A673 (cell line): ENCODE measurements around the gene TTC34. TPM values are rescaled to one million over a fixed set of nuclear protein-coding genes. Genes with fewer than 3 reads are reported as not detected.

Source experiments
- BruUV-seq: library from RNA; stranded (reverse); fragments of 400-500 nt; replicated peaks from 2 replicates; lab custom pipeline; 2021; lab: Mats Ljungman, UMichigan
- CTCF ChIA-PET: fragments of 300-600 bp; sonication (Branson Sonifier 250); formaldehyde crosslinking; loops from one replicate; lab custom pipeline; 2022; ENCODE audit warnings: antibody characterized with exemption; lab: Charles Lee
- POLR2A ChIA-PET: fragments of 300-600 bp; sonication (Branson Sonifier 250); formaldehyde crosslinking; loops from one replicate; lab custom pipeline; 2022; ENCODE audit warnings: antibody characterized with exemption; ENCODE audit not compliant: low non-redundant PET; lab: Charles Lee
- DNase-seq: peaks from one replicate; pipeline ENCODE4 v3.0.0-alpha.2; 2015; ENCODE audit warnings: low spot score
- H3K27ac ChIP-seq: fragments of 200-600 bp; sonication (generic); 2 replicates; pipeline ENCODE4 v1.5.1; 2016; ENCODE audit warnings: mixed run types, low read depth, mild to moderate bottlenecking, mixed read lengths, antibody characterized with exemption, low read length; ENCODE audit not compliant: poor library complexity, severe bottlenecking
- H3K27me3 ChIP-seq: fragments of 200-600 bp; sonication (generic); replicated peaks from 2 replicates; pipeline ENCODE4 v1.6.1; 2017; ENCODE audit warnings: mixed run types, low read depth, mild to moderate bottlenecking, mixed read lengths, antibody characterized with exemption, low read length; ENCODE audit not compliant: insufficient read depth, poor library complexity
- H3K36me3 ChIP-seq: fragments of 200-600 bp; sonication (generic); 2 replicates; pipeline ENCODE4 v1.6.1; 2016; ENCODE audit warnings: mixed run types, mild to moderate bottlenecking, mixed read lengths, antibody characterized with exemption, low read length; ENCODE audit not compliant: insufficient read depth, poor library complexity, severe bottlenecking
- H3K4me1 ChIP-seq: fragments of 200-600 bp; sonication (generic); 2 replicates; pipeline ENCODE4 v1.6.1; 2017; ENCODE audit warnings: mixed run types, mild to moderate bottlenecking, mixed read lengths, antibody characterized with exemption, low read length; ENCODE audit not compliant: insufficient read depth, poor library complexity, severe bottlenecking
- H3K4me3 ChIP-seq: fragments of 200-600 bp; sonication (generic); 2 replicates; pipeline ENCODE4 v1.5.1; 2016; ENCODE audit warnings: low read depth, mixed run types, mild to moderate bottlenecking, mixed read lengths, low read length; ENCODE audit not compliant: poor library complexity, severe bottlenecking
- H3K9me3 ChIP-seq: fragments of 200-600 bp; sonication (generic); 2 replicates; pipeline ENCODE4 v1.6.1; 2016; ENCODE audit warnings: mixed run types, low read depth, mild to moderate bottlenecking, mixed read lengths, antibody characterized with exemption, low read length; ENCODE audit not compliant: poor library complexity, severe bottlenecking
- EZH2 ChIP-seq: fragments of 200-600 bp; sonication (generic); IDR thresholded peaks from 2 replicates; pipeline ENCODE4 v1.6.1; 2017; ENCODE audit warnings: borderline replicate concordance, low read depth, mild to moderate bottlenecking, mixed read lengths, antibody characterized with exemption, low read length; ENCODE audit not compliant: poor library complexity, severe bottlenecking
- intact Hi-C: fragments of 100-400 bp; cut with micrococcal nuclease; formaldehyde crosslinking; loops from one replicate; pipeline ENCODE4 v1.10.0; 2022; ENCODE audit not compliant: unreplicated experiment
- total RNA-seq: library from RNA; stranded (reverse); gene quantifications from 2 replicates; pipeline ENCODE4 v1.2.3, GENCODE V29; 2021
- TF ChIP-seq, protein P1 (sequence below): fragments of 300-800, 200-600 bp; sonication (generic); conservative IDR thresholded peaks from 2 replicates; pipeline ENCODE4 v1.5.1; 2017; ENCODE audit warnings: low read depth, mild to moderate bottlenecking, antibody characterized with exemption, low read length, moderate library complexity, mixed read lengths

TTC34 gene
- total RNA-seq, 1 experiment from 2014 or later = 0.84 TPM

GRCh38 chr1:2837823-2838222 lies 36.3 kb upstream of the TTC34 start:
- no peak for DNase-seq
- CTCF ChIA-PET = no interaction called here
- Histone ChIP-seq H3K4me1 (no peaks in the 10 kb centered on the region), H3K4me3 (no peak overlapping the region), H3K27ac (no peak overlapping the region), H3K27me3 (peaks cover 34% of the 10 kb centered on the region), H3K36me3 (no peaks in the 10 kb centered on the region), H3K9me3 (no peaks in the 10 kb centered on the region)
- BruUV-seq = no TSS peak
- TF ChIP-seq EZH2 = no peak
- TF ChIP-seq, protein P1, sequence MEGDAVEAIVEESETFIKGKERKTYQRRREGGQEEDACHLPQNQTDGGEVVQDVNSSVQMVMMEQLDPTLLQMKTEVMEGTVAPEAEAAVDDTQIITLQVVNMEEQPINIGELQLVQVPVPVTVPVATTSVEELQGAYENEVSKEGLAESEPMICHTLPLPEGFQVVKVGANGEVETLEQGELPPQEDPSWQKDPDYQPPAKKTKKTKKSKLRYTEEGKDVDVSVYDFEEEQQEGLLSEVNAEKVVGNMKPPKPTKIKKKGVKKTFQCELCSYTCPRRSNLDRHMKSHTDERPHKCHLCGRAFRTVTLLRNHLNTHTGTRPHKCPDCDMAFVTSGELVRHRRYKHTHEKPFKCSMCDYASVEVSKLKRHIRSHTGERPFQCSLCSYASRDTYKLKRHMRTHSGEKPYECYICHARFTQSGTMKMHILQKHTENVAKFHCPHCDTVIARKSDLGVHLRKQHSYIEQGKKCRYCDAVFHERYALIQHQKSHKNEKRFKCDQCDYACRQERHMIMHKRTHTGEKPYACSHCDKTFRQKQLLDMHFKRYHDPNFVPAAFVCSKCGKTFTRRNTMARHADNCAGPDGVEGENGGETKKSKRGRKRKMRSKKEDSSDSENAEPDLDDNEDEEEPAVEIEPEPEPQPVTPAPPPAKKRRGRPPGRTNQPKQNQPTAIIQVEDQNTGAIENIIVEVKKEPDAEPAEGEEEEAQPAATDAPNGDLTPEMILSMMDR = no peak
- POLR2A ChIA-PET = no interaction called here
- intact Hi-C loops = no loop called here

- no peaks in the 10 kb centered on the region for H3K4me1 ChIP-seq
- no peak overlapping the region for H3K27ac ChIP-seq
- H3K27me3 ChIP-seq = peaks cover 31% of the 10 kb centered on the region
- intact Hi-C loops = no loop called here
- DNase-seq = no peak
- no TSS peak for BruUV-seq
- ChIA-PET POLR2A (no interaction called here), CTCF (no interaction called here)
- H3K36me3 ChIP-seq = no peaks in the 10 kb centered on the region
- H3K4me3 ChIP-seq = no peak overlapping the region
- no peaks in the 10 kb centered on the region for H3K9me3 ChIP-seq
- TF ChIP-seq, protein P1 = no peak
- no peak for TF ChIP-seq EZH2
These were observed 35.8 kb upstream of the TTC34 start for GRCh38 chr1:2837316-2837715.

DNA sequence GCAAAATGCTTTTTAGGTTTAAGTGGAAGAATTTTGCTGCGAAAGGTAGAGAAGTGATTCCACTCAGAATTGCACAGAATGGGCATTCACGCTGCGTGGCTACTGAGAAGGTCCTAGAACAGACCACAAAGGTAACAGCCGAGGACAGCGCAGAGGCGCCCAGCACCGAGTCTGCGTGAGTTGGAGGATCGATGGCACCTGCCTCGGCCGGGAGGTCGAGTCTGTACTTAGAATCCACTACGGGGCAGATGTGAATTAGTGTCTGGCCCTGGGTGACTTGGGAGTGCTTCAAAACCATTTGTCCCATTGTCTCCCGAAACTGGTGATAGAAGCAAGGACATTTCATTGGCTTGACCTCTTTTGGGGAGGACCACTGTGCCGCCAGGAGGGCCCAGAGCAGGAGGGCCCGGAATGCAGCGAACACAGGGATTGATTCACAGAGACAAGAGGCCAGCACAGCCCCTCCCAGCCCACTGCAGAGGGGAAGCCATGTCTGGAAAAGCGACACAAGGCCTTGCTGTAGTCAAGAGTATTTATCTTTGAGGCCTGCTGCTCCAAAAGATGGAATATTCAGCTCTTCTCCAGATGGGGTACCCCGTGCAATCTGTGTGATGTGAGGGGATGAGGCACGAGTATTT lies 35.0 kb upstream of the TTC34 start:
- DNase-seq = no peak
- ChIA-PET POLR2A (no interaction called here), CTCF (no interaction called here)
- Histone ChIP-seq H3K36me3 (no peaks in the 10 kb centered on the region), H3K4me1 (no peaks in the 10 kb centered on the region), H3K4me3 (no peak overlapping the region), H3K27me3 (peaks cover 31% of the 10 kb centered on the region), H3K27ac (no peak overlapping the region), H3K9me3 (no peaks in the 10 kb centered on the region)
- intact Hi-C loops = no loop called here
- no TSS peak for BruUV-seq
- TF ChIP-seq, protein P1 = no peak
- no peak for TF ChIP-seq EZH2
